KBM-7 (cell line): ENCODE measurements around the gene ZNF860.

Experiments used
- DNase-seq: peaks from one replicate; pipeline ENCODE4 v3.0.0-alpha.2; 2015
- in situ Hi-C: fragments of 300-500 bp; cut with MboI; formaldehyde crosslinking; loops from 2 replicates; pipeline ENCODE4 v1.14.3; 2020; ENCODE audit warnings: low sequenced_read_pairs, low pct_unique_long_range_greater_than_20kb, mixed read lengths

The ZNF860 gene

GRCh38 chr3:31959951-31960792 is 21.4 kb upstream of the ZNF860 start:
- DNase-seq = no peak
- in situ Hi-C loops = no loop called here

GRCh38 chr3:31960793-31961431 is 20.6 kb upstream of the ZNF860 start:
- in situ Hi-C loops = no loop called here
- DNase-seq = no peak

GRCh38 chr3:31962801-31963205 is 18.7 kb upstream of the ZNF860 start:
- DNase-seq = peak; percentile 13

GRCh38 chr3:31966978-31967591 is 14.5 kb upstream of the ZNF860 start:
- in situ Hi-C loops = no loop called here
- no peak for DNase-seq

More at GRCh38 chr3:31962801-31963205, 18.7 kb upstream of the ZNF860 start:
- in situ Hi-C loops = no loop called here

- DNase-seq = no peak
- in situ Hi-C loops = no loop called here
These were observed 14.0 kb upstream of the ZNF860 start for GRCh38 chr3:31967592-31967991.

- no peak for DNase-seq
- in situ Hi-C loops = no loop called here
These were observed 13.1 kb upstream of the ZNF860 start for GRCh38 chr3:31968369-31968926.

- no peak for DNase-seq
- in situ Hi-C loops = no loop called here
These were observed 12.6 kb upstream of the ZNF860 start for GRCh38 chr3:31968927-31969418.

- in situ Hi-C loops = no loop called here
- no peak for DNase-seq
These were observed 9.9 kb upstream of the ZNF860 start for GRCh38 chr3:31971607-31972006.

GRCh38 chr3:31973081-31973480 is 8.5 kb upstream of the ZNF860 start:
- in situ Hi-C loops = no loop called here
- DNase-seq = no peak

GRCh38 chr3:31973837-31974236 is 7.7 kb upstream of the ZNF860 start:
- in situ Hi-C loops = no loop called here

GRCh38 chr3:31974471-31974870 is 7.1 kb upstream of the ZNF860 start:
- DNase-seq = no peak
- in situ Hi-C loops = no loop called here

More at GRCh38 chr3:31973837-31974236, 7.7 kb upstream of the ZNF860 start:
- DNase-seq = no peak

- in situ Hi-C loops = no loop called here
- DNase-seq = no peak
These were observed 6.6 kb upstream of the ZNF860 start for GRCh38 chr3:31974964-31975363.

- in situ Hi-C loops = no loop called here
- no peak for DNase-seq
These were observed 5.2 kb upstream of the ZNF860 start for GRCh38 chr3:31976302-31976701.

- in situ Hi-C loops = no loop called here
- DNase-seq = no peak
These were observed 3.8 kb upstream of the ZNF860 start for GRCh38 chr3:31977736-31978135.

GRCh38 chr3:31978553-31978952 is 3.0 kb upstream of the ZNF860 start:
- DNase-seq = no peak
- in situ Hi-C loops = no loop called here

- in situ Hi-C loops = no loop called here
- DNase-seq = no peak
These were observed 2.4 kb upstream of the ZNF860 start for GRCh38 chr3:31979001-31979697.

GRCh38 chr3:31980530-31981205 is 882 bp upstream of the ZNF860 start:
- peak; percentile 67 for DNase-seq

GRCh38 chr3:31984321-31984720 is 2.8 kb downstream of the ZNF860 start:
- no peak for DNase-seq
- in situ Hi-C loops = no loop called here

More at GRCh38 chr3:31980530-31981205, 882 bp upstream of the ZNF860 start:
- in situ Hi-C loops = no loop called here

- in situ Hi-C loops = no loop called here
These were observed 4.3 kb downstream of the ZNF860 start for GRCh38 chr3:31985831-31986230.

More at GRCh38 chr3:31985831-31986230, 4.3 kb downstream of the ZNF860 start:
- DNase-seq = no peak
